GM12874 (cell line): ENCODE data around the gene PRRX2.

Source experiments
- TF ChIP-seq, protein P1 (sequence below): IDR thresholded peaks from 2 replicates; pipeline ENCODE4 v1.5.1; 2011; ENCODE audit warnings: low read depth, mild to moderate bottlenecking, control low read depth, low read length, moderate library complexity; ENCODE audit not compliant: insufficient read depth

The PRRX2 gene

DNA sequence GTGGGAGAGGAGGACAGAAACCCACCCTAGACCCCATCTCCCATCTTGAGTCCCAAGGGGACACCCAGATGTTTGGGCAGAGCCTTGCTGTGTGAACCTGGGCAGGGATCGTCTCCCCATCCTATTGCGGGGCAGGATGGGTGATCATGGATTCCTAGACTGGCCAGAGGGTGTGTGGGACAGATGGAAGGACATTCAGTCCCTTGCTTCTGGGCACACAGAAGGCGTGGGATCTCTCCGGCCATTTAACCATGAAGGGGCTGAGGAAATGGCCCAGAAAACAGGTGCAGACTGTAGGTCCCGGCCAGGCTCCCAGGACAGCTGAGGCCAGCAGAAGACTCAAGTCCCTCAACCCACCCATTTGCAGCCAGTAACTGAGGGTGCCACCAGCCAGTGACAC lies 57.5 kb downstream of the PRRX2 start:
- TF ChIP-seq, protein P1, sequence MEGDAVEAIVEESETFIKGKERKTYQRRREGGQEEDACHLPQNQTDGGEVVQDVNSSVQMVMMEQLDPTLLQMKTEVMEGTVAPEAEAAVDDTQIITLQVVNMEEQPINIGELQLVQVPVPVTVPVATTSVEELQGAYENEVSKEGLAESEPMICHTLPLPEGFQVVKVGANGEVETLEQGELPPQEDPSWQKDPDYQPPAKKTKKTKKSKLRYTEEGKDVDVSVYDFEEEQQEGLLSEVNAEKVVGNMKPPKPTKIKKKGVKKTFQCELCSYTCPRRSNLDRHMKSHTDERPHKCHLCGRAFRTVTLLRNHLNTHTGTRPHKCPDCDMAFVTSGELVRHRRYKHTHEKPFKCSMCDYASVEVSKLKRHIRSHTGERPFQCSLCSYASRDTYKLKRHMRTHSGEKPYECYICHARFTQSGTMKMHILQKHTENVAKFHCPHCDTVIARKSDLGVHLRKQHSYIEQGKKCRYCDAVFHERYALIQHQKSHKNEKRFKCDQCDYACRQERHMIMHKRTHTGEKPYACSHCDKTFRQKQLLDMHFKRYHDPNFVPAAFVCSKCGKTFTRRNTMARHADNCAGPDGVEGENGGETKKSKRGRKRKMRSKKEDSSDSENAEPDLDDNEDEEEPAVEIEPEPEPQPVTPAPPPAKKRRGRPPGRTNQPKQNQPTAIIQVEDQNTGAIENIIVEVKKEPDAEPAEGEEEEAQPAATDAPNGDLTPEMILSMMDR, result no peak

GRCh38 chr9:129724456-129725190 lies 59.2 kb downstream of the PRRX2 start:
- TF ChIP-seq, protein P1, result no peak

DNA sequence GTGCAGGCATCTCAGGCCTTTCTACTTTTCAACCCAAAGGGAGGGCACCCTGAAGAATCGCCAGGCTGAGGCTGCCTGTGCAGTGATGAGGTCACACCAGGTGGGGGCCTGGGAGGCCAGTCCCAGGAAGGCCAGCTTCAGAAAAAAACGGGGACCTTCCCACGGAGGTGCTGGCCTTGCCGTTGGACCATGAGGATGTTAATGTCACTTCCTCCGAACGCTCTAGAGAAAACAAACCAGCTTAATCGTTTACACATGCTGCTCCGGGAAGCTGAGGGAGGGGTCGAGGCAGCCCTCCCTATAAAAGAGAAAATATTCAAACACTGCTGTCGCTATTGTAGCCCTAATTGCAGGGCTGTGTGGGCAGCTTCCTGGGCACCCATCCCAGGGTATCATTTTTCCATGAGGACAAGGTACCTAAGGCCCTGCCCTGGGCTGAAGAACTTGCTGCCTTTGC lies 60.4 kb downstream of the PRRX2 start:
- TF ChIP-seq, protein P1, result no peak

DNA sequence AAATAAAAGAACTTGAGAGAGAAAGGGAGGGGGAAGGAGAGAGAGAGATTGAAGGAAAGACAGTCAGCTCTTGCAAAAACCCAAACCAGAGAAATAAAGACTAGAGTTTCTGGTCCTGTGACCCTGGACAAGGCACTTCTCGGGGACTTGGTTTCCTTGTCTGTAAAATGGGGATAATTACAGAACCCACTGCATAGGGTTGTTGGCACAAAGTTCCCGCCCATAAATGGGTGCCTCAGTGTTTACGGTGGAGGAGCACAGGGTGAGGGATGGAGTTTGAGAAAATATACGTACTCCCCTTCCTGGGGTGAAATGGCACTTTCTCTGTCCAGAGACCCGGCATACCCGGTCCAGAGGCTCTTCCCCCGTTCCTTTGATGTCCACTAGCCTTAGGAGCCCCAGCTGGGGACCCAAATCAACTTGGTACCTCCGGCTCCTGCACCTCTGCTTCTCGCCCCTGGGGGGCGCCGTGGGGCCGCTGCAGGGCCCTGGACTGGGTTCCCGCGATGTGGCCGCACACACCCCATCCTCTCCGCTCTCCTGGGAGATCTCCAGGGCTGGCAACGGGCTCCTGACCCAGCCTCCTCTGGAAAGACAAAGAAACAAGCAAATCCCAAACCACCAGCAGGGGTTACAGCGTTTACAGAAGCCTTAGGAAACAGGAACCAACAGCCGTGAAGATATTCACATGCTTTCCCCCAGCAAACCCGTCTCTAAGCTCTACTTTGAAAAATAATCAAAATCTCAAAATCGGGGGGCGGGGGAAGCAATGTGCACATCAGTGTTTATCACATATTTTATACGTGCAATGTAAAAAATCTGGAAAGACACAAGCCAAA lies 61.1 kb downstream of the PRRX2 start:
- TF ChIP-seq, protein P1, result peak; percentile 91

- TF ChIP-seq, protein P1, result no peak
These were observed 63.3 kb downstream of the PRRX2 start for GRCh38 chr9:129728744-129729143.

GRCh38 chr9:129731477-129732085 lies 66.1 kb downstream of the PRRX2 start:
- TF ChIP-seq, protein P1, result no peak

GRCh38 chr9:129732100-129732499 lies 66.7 kb downstream of the PRRX2 start:
- TF ChIP-seq, protein P1, result no peak
